LNCaP clone FGC (cell line): ENCODE data around the gene VPS33A.

Experiments used
- DNase-seq: peaks from one replicate; pipeline ENCODE4 v3.0.0-alpha.2; 2011; ENCODE audit warnings: low read depth
- H3K4me3 ChIP-seq: 2 replicates; pipeline ENCODE4 v1.5.1; 2011; ENCODE audit warnings: mild to moderate bottlenecking, low read depth, low read length, control low read depth
- CTCF ChIP-seq: IDR thresholded peaks from 2 replicates; pipeline ENCODE4 v1.5.1; 2012; ENCODE audit warnings: mild to moderate bottlenecking; ENCODE audit not compliant: control insufficient read depth, insufficient read depth; ENCODE audit errors: extremely low read depth

VPS33A gene

GRCh38 chr12:122199484-122200355, 66.6 kb downstream of the VPS33A start:
- H3K4me3 ChIP-seq, result no peak overlapping the region
- TF ChIP-seq CTCF, result no peak
- no peak for DNase-seq

- TF ChIP-seq CTCF, result no peak
- no peak for DNase-seq
- no peak overlapping the region for H3K4me3 ChIP-seq
Observed at GRCh38 chr12:122197612-122197966, 68.7 kb downstream of the VPS33A start.

- H3K4me3 ChIP-seq, result no peak overlapping the region
- no peak for TF ChIP-seq CTCF
- DNase-seq, result no peak
Observed at GRCh38 chr12:122195405-122195804, 70.9 kb downstream of the VPS33A start.

- no peak for DNase-seq
- no peak overlapping the region for H3K4me3 ChIP-seq
- no peak for TF ChIP-seq CTCF
Observed at GRCh38 chr12:122194804-122195203, 71.5 kb downstream of the VPS33A start.

- H3K4me3 ChIP-seq, result no peak overlapping the region
- DNase-seq, result no peak
- TF ChIP-seq CTCF, result no peak
Observed at GRCh38 chr12:122192441-122192840, 73.9 kb downstream of the VPS33A start.

GRCh38 chr12:122190842-122191668, 75.2 kb downstream of the VPS33A start:
- no peak overlapping the region for H3K4me3 ChIP-seq
- peak; percentile 96 for TF ChIP-seq CTCF
- peak; percentile 35 for DNase-seq
